ENCODE results near the gene BMP2K.

DNA sequence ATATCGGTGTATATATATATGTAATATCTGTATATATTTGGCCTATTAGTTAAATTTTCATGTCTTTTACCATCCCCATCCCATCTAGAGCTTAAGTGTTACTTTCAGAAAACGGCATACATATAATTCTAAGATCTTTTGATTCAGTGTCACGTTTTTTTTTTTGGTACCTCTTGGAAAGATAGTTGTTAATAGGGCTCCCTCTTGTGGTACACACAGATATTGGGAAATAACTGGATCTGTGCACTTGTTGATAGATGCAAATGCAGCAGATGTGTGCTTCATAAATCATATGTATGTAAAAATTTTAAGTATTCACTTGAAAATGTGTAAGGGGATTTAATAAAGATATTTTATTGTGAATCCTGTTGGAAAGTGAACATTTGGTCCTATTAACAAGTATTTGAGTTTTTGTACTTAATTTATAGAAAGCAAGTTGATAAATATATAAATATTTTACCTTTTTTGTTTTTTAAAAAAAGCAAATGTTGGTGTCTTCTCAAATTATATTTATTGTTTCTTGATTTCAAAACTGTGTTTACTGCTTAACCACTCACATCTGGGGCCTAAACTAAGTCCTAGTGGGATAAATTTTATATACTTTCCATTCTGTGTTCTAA is 88.4 kb downstream of the BMP2K start:
- TF ChIP-seq RNF2 (IDR thresholded peaks at IDR 0.05; ENCODE audit: borderline replicate concordance, low read depth): no peak
- TF ChIP-seq HOXA7 (CRISPR knock-in tag; IDR thresholded peaks at IDR 0.05): no peak

Measured in A549 (cell line).